Measurements from ENCODE around the gene IRF1.

IRF1 gene

GRCh38 chr5:132475497-132475882, 15.1 kb downstream of the IRF1 start:
- in situ Hi-C loops (cut with MboI; ENCODE audit: low sequenced_read_pairs), result loop anchor here (10.0 kb wide), 1 partner anchor 61 kb away; no protein-coding TSS in a partner anchor

DNA sequence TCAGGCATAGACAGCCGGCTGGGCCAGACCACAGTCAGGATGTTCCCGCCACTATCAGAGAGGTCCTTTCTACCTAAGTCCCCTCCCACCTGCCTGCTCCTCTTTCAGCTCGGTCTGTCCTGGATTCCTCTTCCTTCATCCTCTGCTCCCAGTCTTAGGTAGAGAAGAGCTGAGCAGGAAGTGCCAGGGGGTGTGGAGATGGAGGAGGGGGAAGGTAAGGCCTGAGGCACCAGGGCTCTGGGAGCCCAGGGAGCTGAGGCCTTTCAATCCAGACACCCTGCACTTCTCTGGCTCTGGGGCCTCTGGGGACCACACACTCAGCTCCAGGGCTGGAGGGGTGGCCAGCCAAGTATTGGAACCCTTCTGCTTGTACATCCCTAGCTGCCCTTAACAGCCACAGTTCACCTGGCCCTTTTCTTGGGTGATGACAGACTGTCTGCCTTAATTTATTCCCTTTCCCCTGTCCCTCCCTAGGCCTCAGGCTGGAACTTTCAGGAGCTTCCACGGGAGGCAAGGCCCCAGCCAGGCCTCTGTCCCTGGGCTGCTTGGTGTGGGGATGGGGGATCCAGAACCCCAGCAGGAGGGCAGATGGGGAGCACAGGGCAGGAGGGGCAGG, 15.6 kb downstream of the IRF1 start:
- in situ Hi-C loops (cut with MboI; ENCODE audit: low sequenced_read_pairs), result loop anchor here (10.0 kb wide), 1 partner anchor 60 kb away; no protein-coding TSS in a partner anchor

- in situ Hi-C loops (cut with MboI; ENCODE audit: low sequenced_read_pairs), result loop anchor here (10.0 kb wide), 1 partner anchor 59 kb away; no protein-coding TSS in a partner anchor
Observed at GRCh38 chr5:132474131-132474723, 16.3 kb downstream of the IRF1 start.

- in situ Hi-C loops (cut with MboI; ENCODE audit: low sequenced_read_pairs), result loop anchor here (10.0 kb wide), 1 partner anchor 59 kb away; no protein-coding TSS in a partner anchor
Observed at GRCh38 chr5:132473668-132474067, 16.9 kb downstream of the IRF1 start.

DNA sequence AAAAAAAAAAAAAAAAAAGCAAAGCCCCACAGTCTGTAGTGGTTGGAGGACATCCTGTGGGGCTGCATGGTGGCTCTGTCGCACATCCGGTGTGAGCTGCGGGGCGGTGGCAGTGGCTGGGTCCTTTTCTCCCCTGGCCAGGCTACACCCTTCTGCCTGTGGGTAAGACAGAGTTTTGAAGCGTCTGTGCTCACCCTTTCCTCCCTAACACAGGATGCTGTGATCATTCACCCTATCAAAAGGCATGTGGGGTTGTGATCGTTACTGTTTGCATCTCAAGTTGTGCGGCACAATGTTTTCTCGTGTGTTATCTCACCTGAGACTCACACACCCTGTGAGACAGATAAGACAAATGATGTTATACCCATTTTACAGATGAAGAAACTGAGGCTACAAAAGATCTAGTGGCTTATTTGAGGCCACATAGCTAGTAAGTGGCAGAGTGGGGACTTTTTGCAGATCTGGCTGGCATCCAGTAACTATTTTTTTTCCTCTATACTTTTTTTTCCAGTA, 17.5 kb downstream of the IRF1 start:
- in situ Hi-C loops (cut with MboI; ENCODE audit: low sequenced_read_pairs), result loop anchor here (10.0 kb wide), 1 partner anchor 58 kb away; no protein-coding TSS in a partner anchor

DNA sequence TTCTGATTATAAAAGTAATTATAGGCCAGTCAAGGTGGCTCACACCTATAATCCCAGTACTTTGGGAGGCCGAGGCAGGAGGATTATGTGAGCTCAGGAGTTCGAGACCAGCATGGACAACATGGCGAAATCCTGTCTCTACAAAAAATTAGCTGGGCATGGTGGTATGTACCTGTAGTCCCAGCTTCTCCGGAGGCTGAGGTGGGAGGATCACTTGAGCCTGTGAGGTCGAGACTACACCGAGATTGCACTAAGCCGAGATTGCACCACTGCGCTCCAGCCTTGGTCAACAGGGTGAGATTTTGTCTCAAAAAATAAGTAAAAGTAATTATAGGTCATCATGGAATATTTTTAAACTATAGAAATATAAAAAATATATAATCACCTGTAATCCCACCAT, 18.1 kb downstream of the IRF1 start:
- in situ Hi-C loops (cut with MboI; ENCODE audit: low sequenced_read_pairs), result loop anchor here (10.0 kb wide), 1 partner anchor 58 kb away; no protein-coding TSS in a partner anchor

DNA sequence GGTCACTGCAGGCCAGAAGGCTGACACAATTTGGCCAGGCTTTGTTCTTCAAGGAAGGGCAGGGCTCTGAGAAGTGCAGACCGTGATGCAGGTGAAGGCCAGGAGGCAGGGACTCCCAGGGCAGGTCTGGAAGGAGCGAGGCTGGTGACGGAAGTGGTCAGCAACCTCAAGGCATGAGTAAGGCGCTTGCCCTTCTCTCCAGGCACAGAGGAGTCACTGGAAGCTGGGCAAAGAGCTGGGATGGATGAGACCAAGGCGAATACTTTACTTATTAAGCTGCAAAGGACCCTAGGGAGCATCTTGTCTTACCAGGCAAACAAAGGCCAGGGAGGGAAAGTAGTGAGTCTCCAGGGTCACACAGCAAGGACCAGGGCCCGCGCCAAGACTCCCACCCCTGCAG, 18.6 kb downstream of the IRF1 start:
- in situ Hi-C loops (cut with MboI; ENCODE audit: low sequenced_read_pairs), result loop anchor here (10.0 kb wide), 1 partner anchor 57 kb away; no protein-coding TSS in a partner anchor

DNA sequence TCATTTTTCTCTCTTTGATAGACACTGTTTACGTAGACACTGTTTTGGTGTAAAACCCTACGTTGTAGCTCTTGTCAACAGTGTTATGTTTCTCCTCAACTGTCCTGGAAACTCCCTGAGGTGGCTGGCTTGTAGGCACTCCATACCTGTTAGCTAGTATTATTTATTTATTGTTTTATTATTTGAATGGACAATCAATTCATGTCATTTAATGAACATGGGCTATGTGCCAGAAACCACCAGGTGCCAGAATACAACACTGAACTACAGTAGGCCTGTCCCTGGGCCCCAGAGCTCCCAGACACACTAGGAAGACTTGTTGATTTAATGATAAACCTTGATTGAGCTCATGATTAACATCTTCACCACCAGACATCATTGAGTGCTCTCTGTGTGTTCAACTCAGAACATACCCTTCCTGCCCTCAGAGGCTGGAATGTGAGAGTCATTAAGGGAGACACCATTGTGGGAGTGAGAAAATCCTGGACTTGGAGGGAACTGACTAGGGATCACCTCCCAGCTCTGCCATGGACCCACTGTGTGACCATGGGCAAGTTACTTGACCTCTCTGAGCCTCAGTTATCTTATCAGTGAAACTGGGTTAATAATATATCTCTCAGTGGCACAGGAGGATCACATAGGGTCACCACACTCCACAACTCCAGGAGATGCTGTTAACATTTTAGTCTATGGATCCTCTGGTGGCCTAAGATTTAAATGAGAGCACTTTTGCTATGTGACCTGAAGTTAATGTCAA, 19.2 kb downstream of the IRF1 start:
- in situ Hi-C loops (cut with MboI; ENCODE audit: low sequenced_read_pairs), result loop anchor here (10.0 kb wide), 1 partner anchor 57 kb away; no protein-coding TSS in a partner anchor

- in situ Hi-C loops (cut with MboI; ENCODE audit: low sequenced_read_pairs), result loop anchor here (10.0 kb wide), 1 partner anchor 56 kb away; no protein-coding TSS in a partner anchor
Observed at GRCh38 chr5:132470596-132470995, 20.0 kb downstream of the IRF1 start.

DNA sequence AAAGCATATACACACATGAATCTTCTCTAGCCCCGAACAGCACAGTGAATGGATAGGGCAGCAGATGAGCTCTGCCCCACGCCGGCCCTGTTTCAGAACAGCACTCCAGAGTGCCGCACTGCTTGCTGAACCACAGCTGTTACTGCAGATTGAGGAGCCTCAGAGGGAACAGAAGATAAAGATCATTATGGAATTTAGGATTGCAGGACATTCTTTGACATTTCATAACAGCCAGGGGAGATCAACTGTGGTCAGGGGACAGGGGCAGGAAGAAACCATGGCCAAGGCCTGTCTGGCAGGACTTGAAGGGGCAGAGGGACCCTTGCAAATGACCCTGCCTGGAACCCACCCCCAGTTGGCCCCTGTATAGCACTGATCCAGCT, 20.6 kb downstream of the IRF1 start:
- in situ Hi-C loops (cut with MboI; ENCODE audit: low sequenced_read_pairs), result loop anchor here (10.0 kb wide), 1 partner anchor 55 kb away; no protein-coding TSS in a partner anchor

DNA sequence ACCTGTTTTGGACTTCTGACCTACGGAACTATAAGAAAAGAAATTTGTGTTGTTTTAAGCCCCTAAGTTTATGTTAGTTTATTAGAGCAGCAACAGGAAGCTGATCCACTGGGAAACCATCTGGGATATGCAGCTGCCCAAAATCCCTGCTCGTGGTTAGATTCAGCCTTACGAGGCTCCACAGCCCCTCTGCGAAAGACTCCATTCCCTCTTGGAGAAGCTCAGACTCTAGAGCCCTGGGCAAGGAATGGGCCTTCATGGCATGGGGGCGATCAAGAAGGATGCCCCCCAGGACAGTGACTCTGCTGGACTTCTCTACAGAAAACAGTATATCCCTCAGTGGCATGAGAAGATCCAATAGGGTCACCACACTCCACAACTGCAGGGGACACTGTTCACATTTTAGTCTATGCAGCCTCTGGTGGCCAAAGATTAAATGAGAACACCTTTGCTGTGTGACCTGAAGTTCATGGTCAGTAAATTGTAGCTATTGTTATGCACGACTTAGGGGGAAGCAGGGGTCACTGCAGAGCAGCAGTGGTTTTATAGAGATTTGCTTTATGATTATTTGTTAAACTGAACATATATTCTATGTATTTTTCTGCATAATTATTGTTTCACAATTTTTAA, 21.1 kb downstream of the IRF1 start:
- in situ Hi-C loops (cut with MboI; ENCODE audit: low sequenced_read_pairs), result loop anchor here (10.0 kb wide), 1 partner anchor 55 kb away; no protein-coding TSS in a partner anchor

DNA sequence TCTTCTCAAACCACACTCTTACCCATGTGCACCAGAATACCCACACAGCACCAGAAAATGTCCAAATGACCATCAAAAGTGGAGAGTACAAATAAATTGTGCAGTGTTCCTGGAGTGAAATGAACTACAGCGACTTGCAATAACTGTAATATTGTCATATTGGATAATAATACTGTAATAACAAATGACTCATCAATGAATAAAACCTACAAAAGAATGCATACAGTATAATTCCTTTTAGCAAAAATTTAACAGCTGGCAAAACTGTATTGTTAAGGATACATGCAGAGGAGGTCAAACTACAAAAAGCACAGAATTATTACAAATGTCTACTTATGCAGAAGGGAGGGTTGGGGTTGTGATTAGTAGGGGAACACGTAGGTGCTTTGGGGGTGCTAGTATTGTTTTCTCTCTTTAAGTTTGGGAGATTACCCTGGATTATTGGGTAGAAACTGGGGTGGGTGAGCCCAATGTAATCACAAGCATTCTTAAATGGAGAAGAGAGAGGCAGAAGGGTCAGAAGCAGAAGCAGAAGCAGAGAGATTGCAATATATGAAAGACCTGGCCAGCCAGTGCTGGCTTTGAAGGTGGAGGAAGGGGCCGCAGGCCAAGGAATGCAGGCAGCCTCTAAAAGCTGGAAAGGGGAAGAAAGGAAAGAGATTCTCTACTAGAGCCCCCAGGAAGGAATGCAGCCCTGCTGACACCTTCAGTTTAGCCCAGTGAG, 21.8 kb downstream of the IRF1 start:
- in situ Hi-C loops (cut with MboI; ENCODE audit: low sequenced_read_pairs), result no loop called here

GRCh38 chr5:132467287-132467984, 23.1 kb downstream of the IRF1 start:
- in situ Hi-C loops (cut with MboI; ENCODE audit: low sequenced_read_pairs), result no loop called here

DNA sequence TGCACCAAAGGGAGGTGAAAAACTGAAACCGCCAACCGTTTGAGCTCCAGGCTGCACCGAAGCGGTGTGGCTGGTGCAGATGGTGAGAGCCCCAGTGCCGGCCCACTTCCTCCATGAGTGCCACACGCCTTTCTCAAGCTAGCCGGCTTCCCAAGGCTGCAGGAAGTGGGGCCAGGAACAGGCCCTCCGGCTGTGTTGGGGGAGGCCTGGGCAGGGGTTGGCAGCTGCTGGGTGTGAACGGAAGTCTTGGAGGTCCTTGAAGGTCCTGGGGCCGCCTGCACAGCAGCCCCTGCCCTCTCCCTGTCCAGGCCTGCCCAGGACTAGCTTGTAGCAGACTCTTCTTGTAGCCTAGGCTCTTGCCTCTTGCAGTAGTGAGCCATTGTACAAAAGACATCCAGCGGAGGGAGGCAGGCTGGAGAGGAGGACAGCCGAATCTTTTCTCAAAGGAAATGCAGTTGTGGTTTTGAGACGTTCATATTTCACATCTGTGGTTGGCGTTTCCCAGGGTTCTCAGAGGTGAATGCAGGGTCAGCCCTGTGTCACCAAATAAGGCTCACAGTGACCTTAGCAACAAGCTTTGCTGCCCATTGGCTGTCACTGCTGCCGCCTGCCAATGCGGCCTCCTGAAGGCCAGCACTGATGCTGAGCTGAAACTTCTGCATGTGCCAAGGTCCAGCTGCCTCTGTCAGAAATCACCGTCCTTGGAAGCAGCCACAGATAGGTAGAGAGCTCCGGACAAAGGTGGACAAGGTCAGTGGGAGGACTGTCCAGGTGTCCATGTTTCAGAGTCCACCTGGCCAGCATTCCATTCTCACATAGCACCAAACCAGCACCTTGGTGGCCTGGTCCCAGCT, 23.9 kb downstream of the IRF1 start:
- in situ Hi-C loops (cut with MboI; ENCODE audit: low sequenced_read_pairs), result no loop called here

DNA sequence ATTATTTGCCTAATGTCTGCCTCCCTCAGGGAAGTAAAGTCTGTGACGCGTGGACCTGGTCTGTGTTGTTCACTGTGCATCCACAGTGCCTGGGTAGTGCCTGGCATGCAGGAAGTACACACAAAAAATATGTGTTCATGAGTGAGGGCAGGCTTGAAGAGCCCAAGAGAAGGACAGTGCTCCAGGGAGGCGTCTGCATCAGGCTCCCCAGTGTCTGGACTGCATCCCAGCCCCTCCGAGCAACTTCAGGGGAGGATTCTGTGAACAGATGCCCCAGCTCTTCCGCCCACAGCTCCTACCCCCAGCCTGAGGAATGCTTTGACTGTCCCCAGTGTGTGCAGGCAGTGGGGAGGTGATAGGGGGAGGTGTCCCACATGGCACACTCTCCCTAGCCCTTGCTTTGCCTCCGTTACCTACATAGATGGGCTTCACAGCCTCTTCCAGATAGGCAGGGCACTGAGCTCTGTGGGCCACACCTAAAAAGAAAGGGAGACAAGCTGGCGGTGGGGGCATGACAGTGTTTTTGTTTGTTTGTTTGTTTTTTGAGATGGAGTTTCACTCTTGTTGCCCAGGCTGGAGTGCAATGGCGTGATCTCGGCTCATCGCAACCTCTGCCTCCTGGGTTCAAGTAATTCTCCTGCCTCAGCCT, 25.4 kb downstream of the IRF1 start:
- in situ Hi-C loops (cut with MboI; ENCODE audit: low sequenced_read_pairs), result no loop called here

DNA sequence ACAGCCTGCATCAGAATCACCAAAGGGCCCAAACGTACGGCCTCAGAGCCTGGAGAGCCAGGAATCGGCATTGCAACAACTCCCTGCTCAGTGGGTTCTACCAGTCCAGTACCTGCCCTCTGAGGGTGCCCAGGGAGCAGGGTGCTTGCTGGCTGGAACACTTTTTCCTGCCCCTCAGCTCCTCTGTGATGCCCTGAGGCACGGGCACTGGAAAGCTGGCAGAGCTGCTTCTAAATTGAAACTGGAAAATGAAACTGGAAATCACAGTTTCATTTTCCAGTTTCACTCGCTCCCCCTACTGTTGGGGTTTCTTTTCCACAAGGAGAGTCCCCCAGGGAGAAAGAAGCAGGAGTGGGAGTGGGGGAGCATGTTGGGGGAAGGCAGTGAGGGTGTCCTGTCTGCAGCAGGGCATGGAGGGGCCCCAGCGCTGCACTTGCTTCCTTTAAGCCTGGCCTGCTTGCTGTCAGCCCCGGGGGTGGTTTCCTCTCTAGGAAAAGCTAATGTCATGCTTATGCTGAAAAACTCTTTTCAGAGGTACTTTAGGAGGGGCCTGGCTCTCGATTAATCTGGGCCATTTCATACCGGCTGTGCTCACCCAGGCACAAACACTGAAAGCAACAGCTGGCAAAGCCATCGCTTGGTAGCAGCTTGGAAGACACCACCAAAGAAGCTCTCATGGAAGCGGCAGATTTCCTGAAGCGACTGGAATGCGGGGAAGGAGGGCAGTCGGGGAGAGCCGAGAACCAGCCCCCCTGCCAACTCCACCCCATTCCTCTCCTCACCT, 26.2 kb downstream of the IRF1 start:
- in situ Hi-C loops (cut with MboI; ENCODE audit: low sequenced_read_pairs), result no loop called here

DNA sequence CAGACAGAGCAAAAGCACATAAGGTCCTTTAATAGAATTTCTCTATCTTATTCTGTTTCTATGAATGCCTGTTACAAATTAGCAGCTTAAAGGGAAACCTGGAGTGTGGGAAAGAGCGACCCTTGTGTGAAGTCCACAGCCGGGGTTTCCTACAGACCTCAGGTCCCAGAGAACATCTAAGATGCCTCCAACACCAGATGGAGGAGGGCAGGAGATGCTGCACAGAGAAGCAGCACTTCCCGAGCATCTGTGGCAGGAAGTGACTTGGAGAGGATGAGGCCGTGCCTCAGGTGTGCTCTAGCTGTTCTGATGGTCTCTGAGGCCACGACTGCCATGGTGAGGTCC, 26.8 kb downstream of the IRF1 start:
- in situ Hi-C loops (cut with MboI; ENCODE audit: low sequenced_read_pairs), result no loop called here

Measured in HL-60/S4 treated with retinoic acid at 250 ng/mL for 4 days and 3 days (cell line).